Transverse colon (tissue), 4 donors: ENCODE data around the gene GRXCR1. TPM values are rescaled to one million over a fixed set of nuclear protein-coding genes. Genes with fewer than 3 reads are reported as not detected.

Experiments used
- DNase-seq: peaks from one replicate; pipeline ENCODE4 v3.0.0-alpha.2; 2019
- H3K27ac ChIP-seq, 4 donors: fragments of 200-600 bp; sonication (generic); 2 replicates each; pipeline ENCODE4 v1.5.1; 2016 to 2018; ENCODE audit warnings: inconsistent platforms in 4 of 4
- H3K27me3 ChIP-seq: fragments of 200-600 bp; sonication (generic); 2 replicates; pipeline ENCODE4 v1.5.1; 2017; ENCODE audit warnings: inconsistent platforms
- H3K36me3 ChIP-seq, 4 donors: fragments of 200-600 bp; sonication (generic); 2 replicates each; pipeline ENCODE4 v1.5.1; 2017 to 2019; ENCODE audit warnings: inconsistent platforms in 4 of 4
- H3K4me1 ChIP-seq, 4 donors: fragments of 200-600 bp; sonication (generic); 2 replicates each; pipeline ENCODE4 v1.5.1; 2017 to 2020; ENCODE audit warnings: inconsistent platforms in 4 of 4
- H3K4me3 ChIP-seq, 4 donors: fragments of 200-600 bp; sonication (generic); 1 replicate in 1 of 4; 2 replicates in 3 of 4; pipeline versions ENCODE4 v1.5.1 to v1.6.1; 2017 to 2019; ENCODE audit warnings: inconsistent platforms in 4 of 4
- H3K9me3 ChIP-seq, 2 donors: fragments of 200-600 bp; sonication (generic); 2 replicates each; pipeline ENCODE4 v1.5.1; 2017 to 2019; ENCODE audit warnings: inconsistent platforms in 2 of 2
- EP300 ChIP-seq: sonication (generic); formaldehyde crosslinking; IDR thresholded peaks from one replicate; pipeline ENCODE4 v1.6.1; 2017; ENCODE audit warnings: antibody characterized with exemption, low read depth
- POLR2A ChIP-seq: fragments of 450-650 bp; IDR thresholded peaks from one replicate; pipeline ENCODE4 v1.6.1; 2016; ENCODE audit warnings: antibody characterized with exemption, mild to moderate bottlenecking, moderate library complexity
- POLR2AphosphoS5 ChIP-seq, 3 donors: sonication (generic); formaldehyde crosslinking; IDR thresholded peaks; one replicate each; pipeline ENCODE4 v1.6.1; 2016; ENCODE audit warnings: antibody characterized with exemption in 3 of 3
- WGBS, 2 donors: methylation state at CpG; one replicate each; pipeline ENCODE4 v1.1.5; 2018; ENCODE audit warnings: low coverage in 1 of 2; 5-methylcytosine and 5-hydroxymethylcytosine counted together
- in situ Hi-C, 4 donors: fragments of 200-750 bp; cut with MboI; loops; one replicate each; pipeline versions ENCODE4 v1.15.0 to v1.15.1; 2017; ENCODE audit warnings: low sequenced_read_pairs in 3 of 4, low pct_ligation_motif_present in 1 of 4, low pct_unique_long_range_greater_than_20kb in 1 of 4
- intact Hi-C: fragments of 100-400 bp; cut with DNase I; formaldehyde crosslinking; loops from one replicate; pipeline ENCODE4 v1.15.1; 2023; ENCODE audit warnings: low total_unique reads
- total RNA-seq, 4 donors: library from RNA; depleted of rRNA; stranded (reverse); fragments of >200 nt; gene quantifications; one replicate each; pipeline ENCODE4 v1.1.0, GENCODE V29; 2016
- TF ChIP-seq, protein P1 (sequence below), 5 experiments: fragments of 200-600 bp in 3 of 5; fragments of 450-650 bp in 2 of 5; sonication (generic) in 3 of 5; IDR thresholded peaks; 1 replicate in 2 of 5; 2 replicates in 3 of 5; pipeline ENCODE4 v1.5.1; 2016 to 2017; ENCODE audit warnings: antibody characterized with exemption in 5 of 5, inconsistent platforms in 3 of 5, mild to moderate bottlenecking in 2 of 5, moderate library complexity in 1 of 5

Gene GRXCR1
- total RNA-seq, 4 donors from 2014 or later: not detected

DNA sequence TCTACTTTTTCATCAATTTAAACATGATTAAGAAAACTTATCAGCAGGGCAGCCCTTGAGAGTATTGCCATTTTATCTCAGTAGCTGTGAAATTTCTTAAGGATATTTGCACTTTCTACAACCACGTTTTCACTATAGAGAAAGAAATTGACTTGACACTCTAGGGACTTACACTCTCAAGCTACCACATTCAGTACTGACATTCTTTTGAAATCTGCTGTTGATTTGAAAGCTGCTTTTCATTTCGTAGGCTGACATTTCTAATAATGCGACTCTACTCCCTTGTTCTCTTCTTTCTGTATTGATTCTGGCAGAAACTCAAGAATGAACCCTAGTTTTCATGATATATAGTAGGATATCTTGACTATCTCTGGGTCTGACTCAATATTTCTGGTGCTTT is 13.7 kb upstream of the GRXCR1 start:
- WGBS, 2 donors: 67 to 83% methylated on average over 3 of the region's 3 CpGs
- no peak for TF ChIP-seq POLR2A
- no peak for TF ChIP-seq EP300
- no peak for TF ChIP-seq POLR2AphosphoS5 (IDR thresholded peaks at IDR 0.05)
- TF ChIP-seq, protein P1, sequence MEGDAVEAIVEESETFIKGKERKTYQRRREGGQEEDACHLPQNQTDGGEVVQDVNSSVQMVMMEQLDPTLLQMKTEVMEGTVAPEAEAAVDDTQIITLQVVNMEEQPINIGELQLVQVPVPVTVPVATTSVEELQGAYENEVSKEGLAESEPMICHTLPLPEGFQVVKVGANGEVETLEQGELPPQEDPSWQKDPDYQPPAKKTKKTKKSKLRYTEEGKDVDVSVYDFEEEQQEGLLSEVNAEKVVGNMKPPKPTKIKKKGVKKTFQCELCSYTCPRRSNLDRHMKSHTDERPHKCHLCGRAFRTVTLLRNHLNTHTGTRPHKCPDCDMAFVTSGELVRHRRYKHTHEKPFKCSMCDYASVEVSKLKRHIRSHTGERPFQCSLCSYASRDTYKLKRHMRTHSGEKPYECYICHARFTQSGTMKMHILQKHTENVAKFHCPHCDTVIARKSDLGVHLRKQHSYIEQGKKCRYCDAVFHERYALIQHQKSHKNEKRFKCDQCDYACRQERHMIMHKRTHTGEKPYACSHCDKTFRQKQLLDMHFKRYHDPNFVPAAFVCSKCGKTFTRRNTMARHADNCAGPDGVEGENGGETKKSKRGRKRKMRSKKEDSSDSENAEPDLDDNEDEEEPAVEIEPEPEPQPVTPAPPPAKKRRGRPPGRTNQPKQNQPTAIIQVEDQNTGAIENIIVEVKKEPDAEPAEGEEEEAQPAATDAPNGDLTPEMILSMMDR (IDR thresholded peaks at IDR 0.05): no peak
- Histone ChIP-seq H3K9me3 (no peaks in the 10 kb centered on the region), H3K27ac (no peak overlapping the region), H3K4me3 (no peak overlapping the region), H3K27me3 (no peaks in the 10 kb centered on the region), H3K36me3 (no peaks in the 10 kb centered on the region), H3K4me1 (no peaks in the 10 kb centered on the region)
- intact Hi-C loops (no loop called here), in situ Hi-C loops (no loop called here)
- no peak for DNase-seq

DNA sequence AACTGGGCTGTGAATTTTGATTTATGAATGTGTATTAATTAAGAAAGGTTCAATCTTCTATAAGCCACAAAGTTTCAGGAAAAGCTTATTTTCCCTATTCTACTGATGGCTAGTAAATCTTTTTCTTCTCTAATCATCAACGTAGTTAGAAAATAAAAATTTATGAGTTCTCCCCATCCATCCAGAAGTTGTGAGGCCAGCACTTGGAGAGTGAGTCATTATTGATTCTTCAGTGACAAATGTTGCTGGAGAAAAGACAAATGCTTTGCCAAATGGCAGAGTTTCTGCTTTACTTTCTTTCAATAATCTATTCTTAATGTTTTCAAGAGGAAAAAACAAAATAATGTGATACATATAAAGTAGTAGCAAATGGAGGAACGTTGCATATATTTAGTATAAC is 11.3 kb upstream of the GRXCR1 start:
- DNase-seq: no peak
- Histone ChIP-seq H3K27me3 (no peaks in the 10 kb centered on the region), H3K27ac (no peak overlapping the region), H3K36me3 (no peaks in the 10 kb centered on the region), H3K4me3 (no peak overlapping the region), H3K4me1 (no peaks in the 10 kb centered on the region), H3K9me3 (peaks cover 0 to 8% of the 10 kb centered on the region in 2 donors)
- WGBS, 2 donors: 39% methylated on average over 2 of the region's 2 CpGs
- in situ Hi-C loops (no loop called here), intact Hi-C loops (no loop called here)
- TF ChIP-seq POLR2A (no peak), POLR2AphosphoS5 (IDR thresholded peaks at IDR 0.05) (no peak), EP300 (no peak)
- TF ChIP-seq, protein P1 (IDR thresholded peaks at IDR 0.05): no peak

DNA sequence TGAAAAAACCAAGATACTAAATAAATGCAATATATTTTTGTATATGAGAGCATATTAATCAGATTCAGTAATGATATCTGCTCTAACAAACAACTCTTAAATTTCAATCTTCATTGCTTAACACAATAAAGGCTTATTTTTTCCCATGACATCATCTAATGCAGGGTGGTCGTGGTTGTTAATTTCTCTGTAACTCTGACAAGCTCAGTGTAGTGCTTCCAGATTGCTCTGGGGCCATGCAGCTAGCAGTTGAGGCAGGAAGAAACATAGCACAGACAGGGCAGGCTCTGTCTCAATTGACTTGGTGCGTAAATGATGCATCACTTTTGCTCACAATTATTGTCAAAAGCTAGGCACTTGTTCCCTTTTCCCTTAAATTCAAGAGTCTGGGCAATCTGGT is 869 bp upstream of the GRXCR1 start:
- DNase-seq: no peak
- intact Hi-C loops (no loop called here), in situ Hi-C loops (no loop called here)
- Histone ChIP-seq H3K36me3 (no peaks in the 10 kb centered on the region), H3K4me3 (no peak overlapping the region), H3K4me1 (no peaks in the 10 kb centered on the region), H3K27me3 (no peaks in the 10 kb centered on the region), H3K27ac (no peak overlapping the region), H3K9me3 (no peaks in the 10 kb centered on the region)
- TF ChIP-seq POLR2A: no peak
- no peak for TF ChIP-seq POLR2AphosphoS5 (IDR thresholded peaks at IDR 0.05)
- TF ChIP-seq, protein P1 (IDR thresholded peaks at IDR 0.05): no peak
- no peak for TF ChIP-seq EP300
- WGBS, 2 donors: 50 to 73% methylated on average over 2 of the region's 2 CpGs

DNA sequence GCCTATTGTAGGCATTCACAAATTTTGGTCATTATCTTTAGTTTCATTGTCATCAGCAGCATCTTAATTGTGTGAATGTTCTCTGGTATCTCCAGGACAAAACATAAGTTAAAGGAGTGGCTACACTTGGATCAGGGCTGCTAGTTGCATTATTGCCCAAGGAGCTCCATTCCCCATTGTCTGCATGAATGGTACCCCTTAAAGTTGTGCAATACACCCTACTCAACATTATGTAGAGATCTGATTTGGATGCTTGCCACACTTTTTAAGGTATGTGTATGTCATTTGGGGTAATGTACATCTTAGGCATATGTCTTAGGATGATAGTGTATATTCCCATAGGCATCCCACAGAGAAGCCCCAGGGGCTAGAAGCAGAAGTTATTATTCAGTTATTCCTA is 2.9 kb downstream of the GRXCR1 start:
- in situ Hi-C loops (no loop called here), intact Hi-C loops (no loop called here)
- Histone ChIP-seq H3K9me3 (no peaks in the 10 kb centered on the region), H3K4me3 (no peak overlapping the region), H3K27me3 (no peaks in the 10 kb centered on the region), H3K36me3 (no peaks in the 10 kb centered on the region), H3K27ac (no peak overlapping the region), H3K4me1 (no peaks in the 10 kb centered on the region)
- TF ChIP-seq EP300 (no peak), POLR2AphosphoS5 (IDR thresholded peaks at IDR 0.05) (no peak), POLR2A (no peak)
- TF ChIP-seq, protein P1 (IDR thresholded peaks at IDR 0.05): no peak
- DNase-seq: no peak
